Activated naive CD4-positive, alpha-beta T cell treated with anti-CD3 and anti-CD28 coated beads, Interleukin-2, amount 50 U/mL, for 72 hours (primary cell): ENCODE measurements around the gene MVB12B. TPM values are rescaled to one million over a fixed set of nuclear protein-coding genes. Genes with fewer than 3 reads are reported as not detected.
"Not testable (repeated sequence)": the region's sequence is repeated elsewhere in the genome, so short reads cannot be mapped to it uniquely, and the experiment has no call there.

Source experiments
- ATAC-seq, 2 donors: fragments of 150-1000 bp; cut with Tn5 transposase; 2 replicates each; pipeline ENCODE4 v1.10.0; 2021; ENCODE audit warnings: mild to moderate bottlenecking in 2 of 2, moderate library complexity in 2 of 2
- DNase-seq, 2 donors: peaks; one replicate each; pipeline ENCODE4 v3.0.0; 2021 to 2022; ENCODE audit warnings: low spot score in 2 of 2
- H3K27ac Mint-ChIP-seq, 2 donors: one replicate each; pipeline ENCODE4 v1.8.0; 2022; ENCODE audit warnings: mild to moderate bottlenecking in 2 of 2, mixed read lengths in 2 of 2
- H3K36me3 Mint-ChIP-seq, 2 donors: one replicate each; pipeline ENCODE4 v1.8.0; 2022; ENCODE audit warnings: mixed read lengths in 2 of 2
- H3K9me3 Mint-ChIP-seq, 2 donors: one replicate each; pipeline ENCODE4 v1.8.0; 2022; ENCODE audit warnings: mixed read lengths in 2 of 2
- total RNA-seq, 2 donors: library from RNA; stranded (reverse); gene quantifications; one replicate each; pipeline ENCODE4 v1.2.3, GENCODE V29; 2022

The MVB12B gene
- total RNA-seq, 2 donors from 2014 or later = 1.4 to 2.3 TPM

DNA sequence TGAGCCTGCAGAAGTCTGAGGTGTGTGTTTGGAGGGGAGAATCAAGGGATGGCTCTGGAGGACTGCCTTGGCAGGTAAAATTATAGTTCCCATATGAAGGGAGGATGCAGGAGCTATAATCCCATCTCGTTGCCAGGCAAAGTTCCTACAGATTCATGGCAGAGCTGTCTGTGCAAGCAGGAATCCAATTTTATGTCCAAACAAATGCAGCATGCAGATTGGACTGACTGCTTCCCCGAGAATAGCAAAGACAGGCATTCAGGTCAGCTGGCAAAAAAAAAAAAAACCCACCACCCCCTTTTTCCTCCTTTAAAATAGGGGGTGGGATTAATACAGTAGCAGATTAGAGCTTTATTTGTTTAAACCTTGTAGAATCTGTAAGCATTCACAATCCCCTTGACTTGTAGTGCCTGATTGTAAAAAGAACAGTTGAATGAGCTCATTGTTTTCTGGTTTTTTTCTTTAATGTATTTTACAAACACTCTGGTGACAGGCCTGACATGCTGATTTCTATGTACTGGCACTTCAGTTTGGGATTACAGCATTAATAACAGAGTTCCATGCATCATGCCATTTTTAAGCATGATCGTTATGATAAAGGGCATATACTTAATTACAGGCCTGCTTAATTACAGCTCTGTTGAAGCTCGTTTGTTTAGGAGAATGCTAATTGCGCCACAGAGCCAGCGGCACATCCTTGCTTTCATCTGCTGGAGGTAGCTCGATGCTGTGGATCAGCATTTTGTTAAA, 145.7 kb downstream of the MVB12B start:
- no peak for ATAC-seq
- H3K27ac Mint-ChIP-seq = no peak overlapping the region
- H3K36me3 Mint-ChIP-seq = peaks cover 5 to 13% of the 10 kb centered on the region in 2 donors
- peaks cover 0 to 6% of the 10 kb centered on the region in 2 donors for H3K9me3 Mint-ChIP-seq
- no peak for DNase-seq

DNA sequence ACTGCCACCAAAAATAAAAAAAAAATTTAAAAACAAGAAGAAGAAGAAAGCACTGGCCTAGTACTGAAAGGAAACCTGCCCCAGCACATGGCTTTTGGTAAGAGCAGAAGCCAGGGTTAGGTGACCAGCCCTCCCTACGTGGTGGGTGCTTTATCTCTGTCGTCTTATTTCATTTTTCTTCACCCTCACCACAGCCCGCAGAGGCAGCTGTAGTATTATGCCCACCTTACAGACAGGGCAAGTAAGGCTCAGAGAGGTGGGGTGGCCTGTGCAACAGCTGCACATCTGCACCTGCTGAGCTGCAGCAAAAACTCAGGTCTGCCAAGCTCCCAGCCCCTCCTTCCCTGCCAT, 146.3 kb downstream of the MVB12B start:
- peaks cover 0 to 7% of the 10 kb centered on the region in 2 donors for H3K9me3 Mint-ChIP-seq
- DNase-seq (no peak), ATAC-seq (no peak)
- H3K36me3 Mint-ChIP-seq = peaks cover 11 to 13% of the 10 kb centered on the region in 2 donors
- no peak overlapping the region for H3K27ac Mint-ChIP-seq

DNA sequence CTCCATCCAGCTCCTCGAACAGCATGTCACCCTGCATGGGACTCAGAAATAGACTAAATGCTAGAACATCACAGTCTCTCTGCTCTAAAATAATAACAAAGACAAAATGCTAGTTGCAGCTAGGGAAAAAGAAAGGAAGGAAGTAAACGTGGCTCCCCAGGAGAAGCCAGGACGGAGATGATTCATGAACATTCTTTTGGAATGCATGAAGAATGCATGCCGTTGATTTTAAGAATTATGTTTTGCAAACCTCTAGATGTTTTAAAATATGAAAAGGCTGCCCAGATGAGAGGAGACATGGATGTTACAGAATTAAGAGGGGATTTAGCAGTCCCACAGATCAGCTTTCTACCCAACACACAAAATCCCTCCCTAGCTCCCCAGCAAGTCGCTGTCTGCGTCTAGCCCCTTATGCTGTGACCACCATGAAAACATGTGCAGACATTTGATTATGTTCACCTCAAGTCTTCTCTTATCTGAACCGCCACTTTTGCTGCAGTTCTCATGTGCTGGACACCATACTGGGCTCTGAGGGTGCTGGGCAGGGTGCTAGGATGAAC, 147.7 kb downstream of the MVB12B start:
- H3K9me3 Mint-ChIP-seq = peaks cover 0 to 7% of the 10 kb centered on the region in 2 donors
- H3K36me3 Mint-ChIP-seq = peaks cover 5 to 11% of the 10 kb centered on the region in 2 donors
- no peak for DNase-seq
- no peak for ATAC-seq
- no peak overlapping the region for H3K27ac Mint-ChIP-seq

DNA sequence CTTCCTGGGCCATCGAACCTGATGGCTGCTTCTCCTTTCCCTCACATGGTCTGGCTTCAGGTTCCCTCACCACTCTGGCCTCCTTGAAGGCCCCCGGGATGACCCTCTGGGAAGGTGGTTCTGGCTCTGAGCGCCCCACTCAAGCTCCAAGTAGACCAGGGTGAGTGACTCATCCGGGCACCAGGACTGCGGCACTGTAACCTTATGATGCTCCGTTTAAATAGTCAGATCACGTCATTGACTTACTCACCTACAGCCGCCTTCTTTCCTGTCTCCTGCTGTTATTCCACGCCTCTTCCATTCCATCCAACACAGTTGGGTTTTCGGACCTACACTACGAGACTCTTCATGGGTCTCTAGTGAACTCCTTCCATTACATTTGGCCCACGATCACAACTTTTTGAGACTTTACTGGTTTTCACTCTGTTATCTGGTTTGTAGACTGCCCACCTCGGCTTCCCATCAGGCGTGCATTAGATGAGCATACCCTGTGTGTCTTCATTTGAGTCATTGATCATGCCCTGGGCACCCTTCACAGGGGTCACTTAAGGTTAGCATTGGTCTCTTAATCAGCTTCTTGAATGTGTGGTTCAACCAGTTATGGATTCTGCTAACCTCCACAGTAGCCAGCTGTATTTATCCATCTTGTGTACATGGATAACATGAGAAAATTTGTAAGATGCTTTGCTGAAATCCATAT, 148.3 kb downstream of the MVB12B start:
- H3K27ac Mint-ChIP-seq = no peak overlapping the region
- peaks cover 0 to 7% of the 10 kb centered on the region in 2 donors for H3K9me3 Mint-ChIP-seq
- peaks cover 5 to 11% of the 10 kb centered on the region in 2 donors for H3K36me3 Mint-ChIP-seq
- DNase-seq = no peak
- ATAC-seq = no peak

DNA sequence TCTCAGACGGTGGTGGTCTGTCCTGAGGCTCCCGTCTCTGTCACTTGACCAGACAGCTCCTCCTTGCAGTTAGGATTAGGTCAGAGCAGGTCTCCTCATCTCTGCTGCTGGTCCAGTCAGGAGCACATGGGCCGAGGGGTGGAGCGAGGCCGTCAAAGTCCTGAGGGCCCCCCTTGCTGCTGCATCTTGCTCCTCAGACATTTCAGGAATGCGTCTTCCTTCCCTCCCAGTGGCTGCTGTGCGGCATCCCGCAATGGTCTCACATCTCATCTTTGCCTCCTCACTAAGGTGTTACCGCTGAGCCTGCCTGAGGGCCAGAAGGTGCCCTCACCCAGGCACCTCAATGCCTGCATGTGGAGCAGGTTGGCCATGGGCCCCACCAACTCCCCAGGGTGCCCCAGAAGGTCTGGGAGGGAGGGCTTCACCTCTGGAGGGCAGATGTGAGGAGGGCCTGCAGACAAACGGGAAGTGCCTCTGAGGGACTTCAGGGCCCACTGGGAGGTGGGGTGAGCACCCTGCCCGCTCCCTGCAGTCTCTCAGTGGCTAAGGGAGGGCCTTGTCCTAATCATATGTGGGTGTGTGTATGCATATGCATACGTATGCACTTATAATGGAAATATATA, 149.4 kb downstream of the MVB12B start:
- Mint-ChIP-seq H3K27ac (no peak overlapping the region), H3K9me3 (peaks cover 0 to 7% of the 10 kb centered on the region in 2 donors), H3K36me3 (peaks cover 5 to 11% of the 10 kb centered on the region in 2 donors)
- DNase-seq (no peak), ATAC-seq (no peak)

DNA sequence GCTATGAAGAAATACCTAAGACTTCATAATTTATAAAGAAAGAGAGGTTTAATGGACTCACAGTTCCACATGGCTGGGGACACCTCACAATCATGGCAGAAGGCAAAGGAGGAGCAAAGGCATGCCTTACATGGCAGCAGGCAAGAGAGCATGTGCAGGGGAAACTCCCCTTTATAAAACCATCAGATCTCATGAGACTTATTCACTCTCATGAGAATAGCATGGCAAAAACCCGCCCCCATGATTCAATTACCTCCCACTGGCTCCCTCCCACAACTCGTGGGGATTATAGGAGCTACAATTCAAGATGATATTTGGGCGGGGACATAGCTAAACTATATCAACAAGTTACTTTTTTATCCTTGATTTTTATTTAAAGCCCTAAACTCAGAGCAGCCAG, 150.8 kb downstream of the MVB12B start:
- ATAC-seq, H3K27ac Mint-ChIP-seq, H3K9me3 Mint-ChIP-seq, DNase-seq: not testable (repeated sequence)
- H3K36me3 Mint-ChIP-seq = peaks cover 5 to 11% of the 10 kb centered on the region in 2 donors

DNA sequence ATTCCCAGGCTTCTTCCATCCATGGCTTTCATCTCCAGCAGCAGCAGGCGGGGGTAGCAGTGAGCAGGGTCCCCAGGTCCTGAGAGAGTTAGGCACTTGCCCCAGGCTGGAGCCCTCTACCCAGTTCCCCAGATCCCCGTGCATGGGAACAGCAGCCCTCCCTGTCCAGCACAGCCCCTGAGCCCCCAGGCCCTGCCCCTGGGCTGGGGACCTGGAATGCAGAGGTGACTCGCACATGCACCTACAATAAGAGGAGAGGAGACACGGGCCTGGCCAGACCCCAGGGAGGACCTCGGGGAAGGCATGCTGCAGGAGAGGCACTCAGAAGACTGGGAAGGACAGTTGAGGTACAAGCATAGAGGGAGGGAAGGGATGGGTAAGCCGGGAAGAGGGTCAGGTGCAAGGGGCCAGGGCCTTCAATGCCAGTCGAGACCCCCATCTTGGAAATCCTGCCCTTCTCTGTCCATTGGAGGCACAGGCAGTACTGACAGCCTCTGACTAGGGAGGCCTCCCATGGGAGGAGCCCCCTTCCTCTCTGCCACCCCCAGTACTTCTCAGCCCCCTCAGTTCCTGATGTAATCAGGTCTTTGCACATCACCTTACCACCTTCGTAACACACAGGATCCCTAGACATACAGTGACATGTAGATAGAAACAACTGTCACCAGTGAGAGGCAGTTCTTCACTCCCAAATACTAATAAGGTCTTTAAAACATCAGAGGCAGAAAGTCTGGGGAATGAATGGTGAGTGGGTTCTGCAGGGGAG, 151.8 kb downstream of the MVB12B start:
- Mint-ChIP-seq H3K27ac (no peak overlapping the region), H3K9me3 (peaks cover 0 to 7% of the 10 kb centered on the region in 2 donors), H3K36me3 (peaks cover 5 to 11% of the 10 kb centered on the region in 2 donors)
- DNase-seq (no peak), ATAC-seq (no peak)

DNA sequence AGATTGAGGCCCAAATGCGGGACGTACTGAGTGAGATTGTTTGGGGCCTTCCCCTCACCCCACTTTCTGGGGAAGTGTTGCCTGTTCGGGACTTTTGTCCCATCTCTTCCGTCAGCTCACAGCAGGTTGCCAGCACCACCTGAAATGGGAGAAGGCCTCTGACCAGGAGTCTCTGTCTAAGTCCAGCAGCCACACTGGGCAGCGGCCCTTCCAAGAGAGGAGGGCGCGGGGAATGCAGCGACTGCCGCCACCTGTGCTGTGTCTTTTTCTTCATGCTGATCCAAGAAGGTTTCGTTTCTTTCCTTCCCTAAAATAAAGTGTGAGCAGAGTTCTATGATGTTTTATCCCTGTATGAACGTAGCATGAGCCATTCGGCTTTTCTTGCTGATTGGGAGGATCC, 152.9 kb downstream of the MVB12B start:
- ATAC-seq (no peak), DNase-seq (no peak)
- Mint-ChIP-seq H3K9me3 (peaks cover 0 to 7% of the 10 kb centered on the region in 2 donors), H3K36me3 (peaks cover 5 to 11% of the 10 kb centered on the region in 2 donors), H3K27ac (no peak overlapping the region)

DNA sequence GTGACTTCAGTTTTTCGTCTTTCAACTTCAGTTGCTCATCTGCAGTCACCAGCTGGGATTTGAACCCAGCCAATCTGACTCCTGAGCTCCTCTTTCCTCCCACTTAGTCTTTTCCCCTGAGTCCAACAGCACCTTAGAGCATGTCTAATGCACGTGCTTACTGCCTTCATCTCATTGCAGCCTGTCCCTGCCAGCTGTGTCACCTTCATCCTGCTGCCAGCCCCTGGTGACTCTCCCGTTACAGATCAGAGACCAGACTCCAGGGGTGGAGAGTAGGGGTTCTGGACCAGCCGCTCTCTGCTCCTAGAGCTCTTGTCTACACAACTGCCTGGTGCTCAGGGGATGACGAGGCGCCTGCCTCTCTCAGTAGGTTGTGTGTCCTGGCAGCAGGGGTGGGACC, 154.2 kb downstream of the MVB12B start:
- H3K27ac Mint-ChIP-seq = no peak overlapping the region
- H3K36me3 Mint-ChIP-seq = peaks cover 5 to 11% of the 10 kb centered on the region in 2 donors
- H3K9me3 Mint-ChIP-seq = peaks cover 0 to 7% of the 10 kb centered on the region in 2 donors
- ATAC-seq (no peak), DNase-seq (no peak)

DNA sequence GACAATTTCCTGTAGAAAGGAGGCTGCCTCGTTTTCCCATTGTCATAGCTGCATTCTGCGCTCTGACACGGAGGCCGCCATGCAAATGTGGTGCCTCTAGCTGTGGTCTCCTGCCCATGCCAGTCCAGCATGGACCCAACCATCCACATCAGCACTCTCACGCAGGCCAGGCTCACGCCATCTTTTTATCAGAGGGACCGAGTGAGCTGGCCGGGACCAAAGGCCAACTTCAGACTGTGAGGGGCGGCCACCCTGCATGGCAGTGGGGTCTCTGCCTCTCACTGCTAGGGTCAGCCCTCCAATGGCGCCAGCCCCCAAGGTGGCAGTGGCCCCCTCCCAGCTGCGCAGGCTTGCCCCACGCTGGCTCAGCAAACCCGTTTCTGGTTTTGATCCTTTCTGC, 155.2 kb downstream of the MVB12B start:
- Mint-ChIP-seq H3K27ac (no peak overlapping the region), H3K36me3 (peaks cover 5 to 11% of the 10 kb centered on the region in 2 donors), H3K9me3 (peaks cover 0 to 6% of the 10 kb centered on the region in 2 donors)
- no peak for DNase-seq
- ATAC-seq = no peak

DNA sequence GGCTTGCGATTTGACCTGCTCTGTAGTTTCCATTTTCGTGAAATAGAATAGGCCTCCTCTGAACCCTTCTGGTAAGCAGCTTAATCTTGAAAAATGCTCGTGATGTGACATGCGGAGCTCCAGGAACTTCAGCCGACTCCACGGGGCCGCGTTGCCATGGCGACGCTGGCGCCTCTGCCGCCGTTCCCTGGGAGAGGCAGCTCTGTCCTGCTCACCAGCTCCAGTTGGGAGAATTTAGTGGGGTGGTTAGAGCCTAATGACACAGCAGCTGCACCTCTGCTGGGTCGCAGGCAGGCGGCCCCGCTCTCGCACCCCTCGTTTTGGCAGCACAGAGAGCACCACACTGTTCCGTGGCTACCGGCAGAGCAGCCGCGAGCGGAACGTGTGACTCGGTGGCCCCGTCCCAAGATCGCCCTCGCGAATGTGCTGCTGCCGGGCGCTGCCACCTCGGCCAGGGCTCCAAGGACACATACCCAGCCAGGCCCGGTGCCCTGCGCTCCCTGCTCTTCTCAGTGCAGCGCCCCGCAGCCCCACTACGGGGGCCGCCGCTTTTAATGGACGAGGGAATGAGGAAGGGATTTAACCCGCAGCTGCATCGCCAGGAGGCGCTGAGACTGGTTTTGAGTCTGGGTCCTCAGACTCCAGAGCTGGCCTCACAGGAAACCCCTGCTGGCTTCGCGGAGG, 155.9 kb downstream of the MVB12B start:
- Mint-ChIP-seq H3K36me3 (peaks cover 0 to 4% of the 10 kb centered on the region in 2 donors), H3K27ac (no peak overlapping the region), H3K9me3 (peaks cover 0 to under 1% of the 10 kb centered on the region in 2 donors)
- ATAC-seq (no peak), DNase-seq (no peak)

DNA sequence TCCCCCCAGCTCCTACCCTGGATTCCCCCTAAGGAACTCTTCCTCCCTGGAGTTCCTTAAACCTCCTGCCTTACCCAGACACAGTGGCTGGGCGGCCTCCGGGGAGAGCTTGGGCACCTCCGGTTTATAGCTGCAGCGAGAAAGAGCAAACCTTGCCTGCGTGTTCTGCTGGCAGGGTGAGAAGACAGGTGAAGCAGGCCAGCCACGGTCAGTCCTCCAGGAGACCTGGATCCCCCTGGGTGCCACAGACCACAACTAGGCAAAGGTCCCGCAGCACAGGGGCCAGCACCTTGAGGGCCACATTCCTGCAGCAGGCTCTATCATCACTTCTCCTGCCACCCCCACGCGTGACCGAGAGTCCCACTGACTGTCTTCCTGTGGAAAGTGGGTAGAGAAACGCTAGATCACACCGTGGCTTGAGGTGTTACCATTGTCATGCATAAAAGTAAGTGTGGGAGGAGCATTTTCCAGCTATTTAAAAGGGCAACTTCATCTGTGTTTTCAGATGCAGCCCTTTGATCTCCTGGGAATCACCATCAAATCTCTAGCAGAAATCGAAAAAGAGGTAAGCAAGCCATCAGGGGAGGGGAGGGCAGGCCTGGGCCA, 156.9 kb downstream of the MVB12B start:
- ATAC-seq (peak in 1 of 2 donors; percentile 33), DNase-seq (no peak)
- Mint-ChIP-seq H3K9me3 (no peaks in the 10 kb centered on the region), H3K36me3 (no peaks in the 10 kb centered on the region), H3K27ac (no peak overlapping the region)

DNA sequence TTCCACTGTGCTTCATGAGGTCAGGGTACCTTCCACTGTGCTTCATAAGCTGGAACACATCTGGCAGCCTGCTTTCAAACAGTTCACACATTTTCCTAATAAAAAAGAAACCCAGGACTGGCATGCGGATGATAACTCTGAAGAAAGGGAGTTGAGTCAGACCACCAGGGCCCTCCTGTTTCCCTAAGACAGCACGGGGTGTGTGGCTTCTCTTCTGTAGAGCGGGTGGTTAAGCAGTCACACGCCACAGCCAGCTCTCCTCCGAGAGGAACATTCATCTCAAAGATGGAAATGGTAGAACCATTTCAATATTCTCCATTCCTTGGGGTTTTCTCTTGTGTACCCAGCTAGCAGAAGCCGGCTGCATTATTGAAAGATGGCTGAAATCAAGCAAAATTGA, 159.0 kb downstream of the MVB12B start:
- DNase-seq (no peak), ATAC-seq (no peak)
- H3K9me3 Mint-ChIP-seq = no peaks in the 10 kb centered on the region
- H3K36me3 Mint-ChIP-seq = no peaks in the 10 kb centered on the region
- no peak overlapping the region for H3K27ac Mint-ChIP-seq

DNA sequence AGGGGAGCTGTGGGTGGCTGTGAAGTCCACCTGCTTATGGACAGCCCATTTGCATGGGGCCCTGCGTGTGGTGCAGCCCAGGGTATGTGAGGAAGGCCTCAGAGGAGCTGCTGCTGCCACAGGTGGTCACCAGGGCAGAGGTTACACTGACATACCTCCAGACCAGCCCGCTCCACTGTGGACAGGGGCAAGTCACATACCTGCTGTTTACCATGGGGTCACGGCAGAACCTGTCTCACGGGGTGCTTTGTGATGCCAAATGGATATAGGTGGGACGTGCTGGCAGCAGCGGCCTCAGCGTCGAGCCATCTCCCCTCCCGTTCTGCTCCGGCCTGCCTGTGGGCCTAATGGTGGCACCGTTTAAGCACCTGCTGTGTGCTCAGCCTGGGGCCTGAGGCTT, 159.6 kb downstream of the MVB12B start:
- Mint-ChIP-seq H3K27ac (no peak overlapping the region), H3K9me3 (no peaks in the 10 kb centered on the region), H3K36me3 (no peaks in the 10 kb centered on the region)
- ATAC-seq (no peak), DNase-seq (no peak)

DNA sequence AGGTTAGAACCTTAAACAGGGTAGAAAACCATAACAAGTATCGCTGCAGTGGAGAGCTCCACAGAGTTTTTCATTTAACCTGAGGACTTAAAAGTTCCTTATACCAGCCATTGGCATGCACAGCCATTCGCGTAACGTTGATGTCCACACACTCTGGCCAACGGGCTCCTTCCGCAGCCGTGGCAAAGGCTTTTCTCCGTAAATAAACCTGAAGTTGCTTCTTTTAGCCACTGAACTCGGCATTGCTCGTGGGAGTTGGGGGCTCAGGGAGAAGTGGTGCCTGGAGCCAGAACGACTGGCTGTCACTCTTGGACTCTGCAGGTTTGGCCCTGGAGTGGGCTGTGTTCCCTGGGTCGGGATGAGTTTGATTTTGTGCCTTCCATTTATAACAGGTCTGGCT, 161.2 kb downstream of the MVB12B start:
- H3K27ac Mint-ChIP-seq = no peak overlapping the region
- H3K36me3 Mint-ChIP-seq = no peaks in the 10 kb centered on the region
- ATAC-seq (no peak), DNase-seq (no peak)
- no peaks in the 10 kb centered on the region for H3K9me3 Mint-ChIP-seq

DNA sequence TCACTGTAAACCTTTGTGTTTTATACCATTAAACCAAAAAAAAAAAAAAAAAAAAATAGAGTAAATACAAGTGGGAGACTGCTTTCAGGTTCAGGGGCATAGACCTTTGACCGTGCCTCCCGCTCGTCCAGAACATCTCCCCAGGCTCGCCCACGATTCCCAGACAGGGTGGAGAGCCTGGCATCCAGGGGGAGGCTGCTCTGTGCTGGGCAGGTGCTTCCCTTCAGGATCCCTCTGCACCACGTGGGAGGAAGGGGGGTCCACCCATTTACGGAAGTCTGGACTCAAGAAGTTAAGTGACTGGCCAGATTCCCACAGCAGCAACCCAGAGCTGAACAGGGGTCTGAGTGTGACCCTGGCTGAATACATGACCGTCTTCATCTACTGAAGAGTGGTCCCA, 161.7 kb downstream of the MVB12B start:
- Mint-ChIP-seq H3K9me3 (no peaks in the 10 kb centered on the region), H3K36me3 (no peaks in the 10 kb centered on the region), H3K27ac (no peak overlapping the region)
- ATAC-seq (no peak), DNase-seq (no peak)
